SU-DHL-6 (cell line): ENCODE results near the gene OR1K1.

Experiments
- H2AFZ ChIP-seq: fragments of 200-600 bp; sonication (generic); 2 replicates; pipeline ENCODE4 v1.6.1; 2014; ENCODE audit warnings: low read depth, mild to moderate bottlenecking, moderate library complexity, mixed read lengths, antibody characterized with exemption, low read length; ENCODE audit not compliant: severe bottlenecking
- H3F3A ChIP-seq: fragments of 200-600 bp; shearing (Covaris generic); 2 replicates; pipeline ENCODE4 v1.6.0; 2016; ENCODE audit warnings: antibody characterized with exemption, mild to moderate bottlenecking; ENCODE audit not compliant: insufficient read depth
- H3K27ac ChIP-seq: fragments of 200-600 bp; sonication (generic); 2 replicates; pipeline ENCODE4 v1.5.1; 2016; ENCODE audit warnings: low read depth, mild to moderate bottlenecking, low read length, moderate library complexity, mixed read lengths
- H3K27me3 ChIP-seq: fragments of 200-600 bp; sonication (generic), shearing (Covaris generic); 2 replicates; pipeline ENCODE4 v1.6.0; 2014; ENCODE audit warnings: mild to moderate bottlenecking, low read length
- H3K36me3 ChIP-seq: fragments of 200-600 bp; sonication (generic); 2 replicates; pipeline ENCODE4 v1.6.1; 2014; ENCODE audit warnings: mild to moderate bottlenecking, low read length, mixed read lengths
- H3K4me2 ChIP-seq: fragments of 300-600, 200-600 bp; shearing (Covaris generic), sonication (generic); 2 replicates; pipeline ENCODE4 v1.6.0; 2014; ENCODE audit warnings: low read length, low read depth, mild to moderate bottlenecking; ENCODE audit not compliant: poor library complexity, severe bottlenecking
- H3K4me3 ChIP-seq: fragments of 200-600 bp; sonication (generic); 2 replicates; pipeline ENCODE4 v1.5.1; 2014; ENCODE audit warnings: antibody characterized with exemption, low read length, mild to moderate bottlenecking, mixed read lengths; ENCODE audit not compliant: insufficient read depth, poor library complexity, severe bottlenecking
- H3K79me2 ChIP-seq: fragments of 200-600 bp; sonication (generic); 2 replicates; pipeline ENCODE4 v1.6.1; 2014; ENCODE audit warnings: mild to moderate bottlenecking, low read length, moderate library complexity; ENCODE audit not compliant: insufficient read depth
- H3K9ac ChIP-seq: fragments of 200-600 bp; sonication (generic); 2 replicates; pipeline ENCODE4 v1.7.0; 2014; ENCODE audit warnings: mild to moderate bottlenecking, low read length
- H3K9me2 ChIP-seq: fragments of 200-600 bp; sonication (generic); replicated peaks from 2 replicates; pipeline ENCODE4 v1.6.1; 2014; ENCODE audit warnings: low read length; ENCODE audit not compliant: insufficient read depth
- H3K9me3 ChIP-seq: fragments of 200-600 bp; sonication (generic); 2 replicates; pipeline ENCODE4 v1.6.1; 2014; ENCODE audit warnings: low read length, mixed read lengths; ENCODE audit not compliant: insufficient read depth
- H4K20me1 ChIP-seq: fragments of 200-600 bp; sonication (generic); 2 replicates; pipeline ENCODE4 v1.6.1; 2014; ENCODE audit warnings: low read depth, mild to moderate bottlenecking, antibody characterized with exemption, low read length, moderate library complexity, mixed read lengths
- EZH2phosphoT487 ChIP-seq: fragments of 200-600 bp; sonication (generic), shearing (Covaris generic); conservative IDR thresholded peaks from 2 replicates; pipeline ENCODE4 v1.6.1; 2018; ENCODE audit warnings: mild to moderate bottlenecking, antibody characterized with exemption, low read length, moderate library complexity, mixed read lengths
- TF ChIP-seq, protein P1 (sequence below): fragments of 200-600 bp; sonication (generic); IDR thresholded peaks from one replicate; pipeline ENCODE4 v1.5.1; 2017; ENCODE audit warnings: antibody characterized with exemption, mild to moderate bottlenecking, low read length, moderate library complexity; ENCODE audit not compliant: insufficient read depth, poor library complexity, severe bottlenecking

The OR1K1 gene

DNA sequence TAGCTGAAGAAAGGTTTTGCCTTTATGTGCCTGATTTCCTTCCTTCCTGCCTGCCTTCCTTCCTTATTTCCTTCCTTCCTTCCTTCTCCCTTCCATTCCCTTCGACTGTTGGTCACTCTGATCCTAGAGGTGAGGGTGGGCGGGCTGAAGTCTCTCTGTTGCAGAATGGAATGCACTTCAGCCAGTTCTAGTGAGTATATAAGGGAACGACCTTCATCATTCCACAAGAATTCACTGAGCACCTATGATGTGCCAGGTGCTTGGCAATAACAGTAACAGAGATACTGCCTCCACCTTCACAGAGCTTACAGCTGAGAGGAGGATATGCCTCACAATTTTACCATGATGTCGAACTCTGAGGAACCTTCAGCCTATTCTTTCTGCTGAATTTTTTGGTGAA lies 19.9 kb upstream of the OR1K1 start:
- Histone ChIP-seq H3K4me2 (no peak overlapping the region), H3K27me3 (no peaks in the 10 kb centered on the region; the same call in 1 of the 2 replicates), H3K36me3 (no peaks in the 10 kb centered on the region), H3K27ac (no peak overlapping the region), H3K9me2 (no peaks in the 10 kb centered on the region), H3K79me2 (no peaks in the 10 kb centered on the region), H3K9ac (no peak overlapping the region), H3K4me3 (no peak overlapping the region), H3F3A (no peaks in the 10 kb centered on the region), H3K9me3 (no peaks in the 10 kb centered on the region), H2AFZ (no peak overlapping the region), H4K20me1 (no peaks in the 10 kb centered on the region)
- no peak for TF ChIP-seq EZH2phosphoT487
- TF ChIP-seq, protein P1, sequence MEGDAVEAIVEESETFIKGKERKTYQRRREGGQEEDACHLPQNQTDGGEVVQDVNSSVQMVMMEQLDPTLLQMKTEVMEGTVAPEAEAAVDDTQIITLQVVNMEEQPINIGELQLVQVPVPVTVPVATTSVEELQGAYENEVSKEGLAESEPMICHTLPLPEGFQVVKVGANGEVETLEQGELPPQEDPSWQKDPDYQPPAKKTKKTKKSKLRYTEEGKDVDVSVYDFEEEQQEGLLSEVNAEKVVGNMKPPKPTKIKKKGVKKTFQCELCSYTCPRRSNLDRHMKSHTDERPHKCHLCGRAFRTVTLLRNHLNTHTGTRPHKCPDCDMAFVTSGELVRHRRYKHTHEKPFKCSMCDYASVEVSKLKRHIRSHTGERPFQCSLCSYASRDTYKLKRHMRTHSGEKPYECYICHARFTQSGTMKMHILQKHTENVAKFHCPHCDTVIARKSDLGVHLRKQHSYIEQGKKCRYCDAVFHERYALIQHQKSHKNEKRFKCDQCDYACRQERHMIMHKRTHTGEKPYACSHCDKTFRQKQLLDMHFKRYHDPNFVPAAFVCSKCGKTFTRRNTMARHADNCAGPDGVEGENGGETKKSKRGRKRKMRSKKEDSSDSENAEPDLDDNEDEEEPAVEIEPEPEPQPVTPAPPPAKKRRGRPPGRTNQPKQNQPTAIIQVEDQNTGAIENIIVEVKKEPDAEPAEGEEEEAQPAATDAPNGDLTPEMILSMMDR, result no peak

DNA sequence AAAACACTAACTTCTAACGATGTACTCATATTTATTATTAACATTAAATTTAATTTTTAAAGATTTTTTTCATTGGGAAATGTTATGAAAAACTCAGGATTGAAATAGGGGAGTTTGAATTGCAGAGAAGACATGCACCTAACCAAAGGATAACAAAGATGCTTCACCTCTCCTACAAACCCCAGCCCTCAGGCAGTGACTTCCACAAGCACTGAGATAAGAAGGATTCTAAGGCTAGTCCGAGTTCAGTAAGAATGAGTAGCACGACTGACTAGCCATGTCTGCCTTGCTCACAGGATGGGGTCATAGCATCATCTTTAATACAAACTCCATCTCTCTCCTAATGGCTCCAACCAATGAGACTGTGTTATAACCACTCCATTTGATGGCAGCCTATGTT lies 18.3 kb upstream of the OR1K1 start:
- Histone ChIP-seq H3K9ac (no peak overlapping the region), H3K9me2 (no peaks in the 10 kb centered on the region), H3K4me3 (no peak overlapping the region), H3K27me3 (no peaks in the 10 kb centered on the region; the same call in 1 of the 2 replicates), H3F3A (no peaks in the 10 kb centered on the region), H4K20me1 (no peaks in the 10 kb centered on the region), H3K9me3 (no peaks in the 10 kb centered on the region), H3K4me2 (no peak overlapping the region), H2AFZ (no peak overlapping the region), H3K27ac (no peak overlapping the region), H3K36me3 (no peaks in the 10 kb centered on the region), H3K79me2 (no peaks in the 10 kb centered on the region)
- TF ChIP-seq EZH2phosphoT487, result no peak
- TF ChIP-seq, protein P1, result no peak

DNA sequence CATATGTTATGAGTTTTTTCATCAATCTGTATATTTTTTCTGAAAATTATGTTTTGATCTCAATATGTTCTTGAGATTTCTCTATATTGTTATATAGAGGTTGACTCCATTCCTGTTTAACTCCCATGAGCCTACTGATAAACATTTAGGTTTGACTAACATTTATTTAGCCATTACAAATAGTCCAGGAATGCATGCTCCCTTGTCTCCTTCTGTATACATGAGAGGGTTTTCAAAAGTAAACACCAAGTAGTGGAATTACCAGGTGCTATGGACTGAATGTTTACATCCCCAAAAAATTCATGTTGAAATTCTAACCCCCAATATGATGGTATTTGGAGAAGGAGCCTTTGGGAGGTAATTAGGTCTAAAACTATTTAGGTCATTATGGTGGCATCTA lies 14.7 kb upstream of the OR1K1 start:
- H3K4me2 ChIP-seq, result no peak overlapping the region
- H3K9me2 ChIP-seq, result no peaks in the 10 kb centered on the region
- H3K9ac ChIP-seq, result no peak overlapping the region
- H3K4me3 ChIP-seq, result no peak overlapping the region
- no peak overlapping the region for H3K27ac ChIP-seq
- no peaks in the 10 kb centered on the region for H3K79me2 ChIP-seq
- no peaks in the 10 kb centered on the region for H3K36me3 ChIP-seq
- H2AFZ ChIP-seq, result no peak overlapping the region
- H3K27me3 ChIP-seq, result no peaks in the 10 kb centered on the region
- TF ChIP-seq EZH2phosphoT487, result no peak
- TF ChIP-seq, protein P1, result no peak
- H4K20me1 ChIP-seq, result no peaks in the 10 kb centered on the region
- no peaks in the 10 kb centered on the region for H3F3A ChIP-seq
- no peaks in the 10 kb centered on the region for H3K9me3 ChIP-seq

DNA sequence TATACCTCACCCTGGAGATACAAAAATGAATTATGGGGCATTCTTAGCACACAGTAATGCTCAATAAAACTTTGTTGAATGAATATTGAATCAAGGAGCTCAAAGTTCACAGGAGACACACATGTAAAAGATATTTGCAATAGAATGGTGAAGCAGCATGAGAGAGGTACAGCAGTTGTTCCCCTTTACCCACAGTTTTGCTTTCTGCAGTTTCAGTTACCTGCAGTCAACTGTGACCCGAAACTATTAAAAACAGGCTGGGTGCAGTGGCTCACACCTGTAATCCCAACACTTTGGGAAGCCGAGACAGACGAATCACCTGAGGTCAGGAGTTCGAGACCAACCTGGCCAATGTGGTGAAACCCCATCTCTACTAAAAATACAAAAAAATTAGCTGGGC lies 13.6 kb upstream of the OR1K1 start:
- Histone ChIP-seq H3K27ac (no peak overlapping the region), H3K4me3 (no peak overlapping the region), H4K20me1 (no peaks in the 10 kb centered on the region), H3K27me3 (no peaks in the 10 kb centered on the region; the same call in 1 of the 2 replicates), H3K9me2 (no peaks in the 10 kb centered on the region), H3K4me2 (no peak overlapping the region), H3F3A (no peaks in the 10 kb centered on the region), H3K9ac (no peak overlapping the region), H2AFZ (no peak overlapping the region), H3K79me2 (no peaks in the 10 kb centered on the region), H3K36me3 (no peaks in the 10 kb centered on the region), H3K9me3 (no peaks in the 10 kb centered on the region)
- no peak for TF ChIP-seq EZH2phosphoT487
- TF ChIP-seq, protein P1, result no peak
